ENCODE measurements around the gene POLE2.

The POLE2 gene

DNA sequence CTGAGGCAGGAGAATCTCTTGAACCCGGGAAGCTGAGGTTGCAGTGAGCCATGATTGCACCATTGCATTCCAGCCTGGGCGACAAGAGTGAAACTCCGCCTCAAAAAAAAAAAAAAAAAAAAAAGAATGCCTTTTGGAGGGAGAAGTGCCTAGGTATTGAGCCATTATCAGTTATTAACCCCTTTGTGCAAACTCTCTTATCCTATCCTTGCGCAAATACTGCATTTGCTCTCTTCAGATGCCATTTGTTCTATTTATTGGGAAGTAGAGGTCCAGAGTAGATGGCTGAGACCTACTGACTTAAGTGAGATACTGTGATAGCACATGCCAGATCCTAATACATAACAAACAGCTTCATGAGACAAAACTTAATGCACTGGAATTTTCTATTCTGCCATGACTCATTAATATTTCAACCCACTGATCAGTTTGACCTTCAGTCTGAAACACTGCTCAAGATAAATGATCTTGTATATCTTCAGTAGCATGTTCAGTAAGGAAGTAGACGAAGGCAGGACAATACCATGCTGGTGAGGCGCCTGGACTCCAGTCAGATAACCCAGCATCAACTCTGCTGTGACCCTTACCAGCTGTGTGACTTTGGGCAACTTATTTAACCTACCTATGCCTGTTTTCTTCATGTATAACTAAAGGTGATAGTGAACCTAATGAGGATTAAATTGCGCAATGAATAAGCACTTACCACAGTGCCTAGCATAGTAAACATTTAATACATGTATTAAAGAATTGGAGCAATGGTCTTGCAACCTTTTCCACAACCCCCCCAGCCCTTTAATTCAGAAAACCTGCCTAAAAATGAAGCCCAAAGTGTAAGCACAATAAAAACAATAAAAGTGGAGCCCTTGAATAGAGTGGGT is 47.2 kb downstream of the POLE2 start:
- no peak overlapping the region; the same call in 1 of the 2 replicates for H3K4me2 ChIP-seq (ENCODE audit: low read length)

DNA sequence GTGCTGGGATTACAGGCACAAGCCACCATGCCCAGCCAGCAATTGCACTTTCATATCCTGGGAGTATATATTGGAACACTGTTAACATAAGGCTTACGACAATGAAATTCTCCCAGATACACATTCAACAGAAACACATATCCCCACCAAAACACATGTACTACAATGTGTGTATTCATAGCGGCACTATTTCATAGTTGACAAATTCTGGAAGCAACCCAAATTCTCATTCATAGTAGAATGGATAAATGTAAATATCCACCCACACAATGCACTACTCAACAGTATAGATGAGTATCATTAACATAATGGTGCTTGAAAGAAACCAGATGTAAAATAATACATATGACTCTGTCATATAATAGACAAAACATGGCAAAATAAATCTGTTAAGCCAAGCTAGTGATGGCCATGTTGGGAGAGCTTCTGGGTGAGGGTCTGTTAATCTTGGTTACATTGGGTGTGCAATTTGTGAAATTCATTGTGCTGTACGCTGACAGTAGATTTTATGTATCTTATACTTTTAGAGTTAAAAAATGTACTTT is 50.4 kb downstream of the POLE2 start:
- Histone ChIP-seq H3K27ac (ENCODE audit: low read length) (no peak overlapping the region), H3K4me2 (ENCODE audit: low read length) (no peak overlapping the region), H3K27me3 (ENCODE audit: low read depth, low read length) (no peaks in the 10 kb centered on the region), H3K4me3 (ENCODE audit: low read length) (no peak overlapping the region), H3K9ac (ENCODE audit: low read length) (no peak overlapping the region), H3K9me3 (ENCODE audit: insufficient read depth, low read length) (no peaks in the 10 kb centered on the region), H3K36me3 (replicated peaks; ENCODE audit: low read depth, low read length) (peaks cover 40% of the 10 kb centered on the region), H3K79me2 (ENCODE audit: low read length) (peaks cover 95% of the 10 kb centered on the region), H2AFZ (ENCODE audit: low read depth, low read length) (no peak overlapping the region), H3K4me1 (ENCODE audit: low read length) (peaks cover 13% of the 10 kb centered on the region; the same call in 1 of the 2 replicates), H4K20me1 (ENCODE audit: insufficient read depth, low read length) (peaks cover 22% of the 10 kb centered on the region; the same call in 1 of the 2 replicates)
- TF ChIP-seq, protein P1, sequence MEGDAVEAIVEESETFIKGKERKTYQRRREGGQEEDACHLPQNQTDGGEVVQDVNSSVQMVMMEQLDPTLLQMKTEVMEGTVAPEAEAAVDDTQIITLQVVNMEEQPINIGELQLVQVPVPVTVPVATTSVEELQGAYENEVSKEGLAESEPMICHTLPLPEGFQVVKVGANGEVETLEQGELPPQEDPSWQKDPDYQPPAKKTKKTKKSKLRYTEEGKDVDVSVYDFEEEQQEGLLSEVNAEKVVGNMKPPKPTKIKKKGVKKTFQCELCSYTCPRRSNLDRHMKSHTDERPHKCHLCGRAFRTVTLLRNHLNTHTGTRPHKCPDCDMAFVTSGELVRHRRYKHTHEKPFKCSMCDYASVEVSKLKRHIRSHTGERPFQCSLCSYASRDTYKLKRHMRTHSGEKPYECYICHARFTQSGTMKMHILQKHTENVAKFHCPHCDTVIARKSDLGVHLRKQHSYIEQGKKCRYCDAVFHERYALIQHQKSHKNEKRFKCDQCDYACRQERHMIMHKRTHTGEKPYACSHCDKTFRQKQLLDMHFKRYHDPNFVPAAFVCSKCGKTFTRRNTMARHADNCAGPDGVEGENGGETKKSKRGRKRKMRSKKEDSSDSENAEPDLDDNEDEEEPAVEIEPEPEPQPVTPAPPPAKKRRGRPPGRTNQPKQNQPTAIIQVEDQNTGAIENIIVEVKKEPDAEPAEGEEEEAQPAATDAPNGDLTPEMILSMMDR (IDR thresholded peaks at IDR 0.05; ENCODE audit: low read depth, low read length): no peak
- no peak for TF ChIP-seq EZH2phosphoT487 (IDR thresholded peaks at IDR 0.05; ENCODE audit: low read depth)

More for the DNA sequence above, 47.2 kb downstream of the POLE2 start:
- no peaks in the 10 kb centered on the region for H3K27me3 ChIP-seq (ENCODE audit: low read depth, low read length)
- no peak overlapping the region for H3K27ac ChIP-seq (ENCODE audit: low read length)
- no peak overlapping the region for H2AFZ ChIP-seq (ENCODE audit: low read depth, low read length)
- no peak overlapping the region for H3K9ac ChIP-seq (ENCODE audit: low read length)
- peaks cover 12% of the 10 kb centered on the region; the same call in 1 of the 2 replicates for H3K4me1 ChIP-seq (ENCODE audit: low read length)
- peaks cover 81% of the 10 kb centered on the region for H3K79me2 ChIP-seq (ENCODE audit: low read length)
- no peaks in the 10 kb centered on the region for H3K9me3 ChIP-seq (ENCODE audit: insufficient read depth, low read length)
- H3K36me3 ChIP-seq (replicated peaks; ENCODE audit: low read depth, low read length): peaks cover 44% of the 10 kb centered on the region
- no peak for TF ChIP-seq EZH2phosphoT487 (IDR thresholded peaks at IDR 0.05; ENCODE audit: low read depth)
- TF ChIP-seq, protein P1 (IDR thresholded peaks at IDR 0.05; ENCODE audit: low read depth, low read length): no peak
- no peak overlapping the region for H3K4me3 ChIP-seq (ENCODE audit: low read length)
- H4K20me1 ChIP-seq (ENCODE audit: insufficient read depth, low read length): peaks cover 22% of the 10 kb centered on the region; the same call in 1 of the 2 replicates

- Histone ChIP-seq H3K9ac (ENCODE audit: low read length) (no peak overlapping the region), H3K79me2 (ENCODE audit: low read length) (peaks cover 95% of the 10 kb centered on the region), H2AFZ (ENCODE audit: low read depth, low read length) (no peak overlapping the region), H3K36me3 (replicated peaks; ENCODE audit: low read depth, low read length) (peaks cover 43% of the 10 kb centered on the region), H3K27ac (ENCODE audit: low read length) (no peak overlapping the region), H3K4me3 (ENCODE audit: low read length) (no peak overlapping the region), H4K20me1 (ENCODE audit: insufficient read depth, low read length) (peaks cover 22% of the 10 kb centered on the region; the same call in 1 of the 2 replicates), H3K4me2 (ENCODE audit: low read length) (no peak overlapping the region), H3K9me3 (ENCODE audit: insufficient read depth, low read length) (no peaks in the 10 kb centered on the region), H3K27me3 (ENCODE audit: low read depth, low read length) (no peaks in the 10 kb centered on the region), H3K4me1 (ENCODE audit: low read length) (peaks cover 18% of the 10 kb centered on the region)
- TF ChIP-seq, protein P1 (IDR thresholded peaks at IDR 0.05; ENCODE audit: low read depth, low read length): no peak
- TF ChIP-seq EZH2phosphoT487 (IDR thresholded peaks at IDR 0.05; ENCODE audit: low read depth): no peak
These were observed 51.1 kb downstream of the POLE2 start for GRCh38 chr14:49636866-49637265.

Data from OCI-LY3 (cell line).